PC-3 (cell line): ENCODE measurements around the gene HHATL.

ENCODE experiments used
- CTCF ChIP-seq: fragments of 300-600 bp; sonication (generic); conservative IDR thresholded peaks from 2 replicates; pipeline ENCODE4 v1.5.1; 2017; ENCODE audit warnings: antibody characterized with exemption, low read depth, mild to moderate bottlenecking, low read length
- EZH2 ChIP-seq: fragments of 300-600 bp; sonication (generic); IDR thresholded peaks from one replicate; pipeline ENCODE4 v1.6.1; 2017; ENCODE audit warnings: antibody characterized with exemption, mild to moderate bottlenecking, low read length; ENCODE audit not compliant: unreplicated experiment
- EZH2phosphoT487 ChIP-seq: fragments of 300-600 bp; sonication (generic); IDR thresholded peaks from 2 replicates; pipeline ENCODE4 v1.6.1; 2018; ENCODE audit warnings: mild to moderate bottlenecking, antibody characterized with exemption, low read length, borderline replicate concordance

- TF ChIP-seq CTCF: no peak
- no peak for TF ChIP-seq EZH2
- TF ChIP-seq EZH2phosphoT487: no peak
Measured at GRCh38 chr3:42700366-42701288, 2.0 kb downstream of the HHATL start.
